ENCODE measurements around the gene ZNF865.

ZNF865 gene

GRCh38 chr19:55663846-55664536 is 58.5 kb downstream of the ZNF865 start:
- no peak for FAIRE-seq

- FAIRE-seq = no peak
Measured at GRCh38 chr19:55666343-55667005, 61.0 kb downstream of the ZNF865 start.

All from TTC549 (cell line).